ENCODE results near the gene PRR13.

The PRR13 gene

GRCh38 chr12:53414756-53415417 is 26.6 kb upstream of the PRR13 start:
- TF ChIP-seq SIN3A (IDR thresholded peaks at IDR 0.05; ENCODE audit: borderline replicate concordance, insufficient read depth, low read length) (no peak), FOXP2 (optimal IDR thresholded peaks at IDR 0.05; ENCODE audit: borderline replicate concordance, extremely low read depth, extremely low read length, insufficient read depth) (no peak), TAF1 (IDR thresholded peaks at IDR 0.05; ENCODE audit: borderline replicate concordance, insufficient read depth, low read length) (no peak), POLR2AphosphoS5 (IDR thresholded peaks at IDR 0.05; ENCODE audit: low read depth, low read length) (no peak)
- TF ChIP-seq, protein P1, sequence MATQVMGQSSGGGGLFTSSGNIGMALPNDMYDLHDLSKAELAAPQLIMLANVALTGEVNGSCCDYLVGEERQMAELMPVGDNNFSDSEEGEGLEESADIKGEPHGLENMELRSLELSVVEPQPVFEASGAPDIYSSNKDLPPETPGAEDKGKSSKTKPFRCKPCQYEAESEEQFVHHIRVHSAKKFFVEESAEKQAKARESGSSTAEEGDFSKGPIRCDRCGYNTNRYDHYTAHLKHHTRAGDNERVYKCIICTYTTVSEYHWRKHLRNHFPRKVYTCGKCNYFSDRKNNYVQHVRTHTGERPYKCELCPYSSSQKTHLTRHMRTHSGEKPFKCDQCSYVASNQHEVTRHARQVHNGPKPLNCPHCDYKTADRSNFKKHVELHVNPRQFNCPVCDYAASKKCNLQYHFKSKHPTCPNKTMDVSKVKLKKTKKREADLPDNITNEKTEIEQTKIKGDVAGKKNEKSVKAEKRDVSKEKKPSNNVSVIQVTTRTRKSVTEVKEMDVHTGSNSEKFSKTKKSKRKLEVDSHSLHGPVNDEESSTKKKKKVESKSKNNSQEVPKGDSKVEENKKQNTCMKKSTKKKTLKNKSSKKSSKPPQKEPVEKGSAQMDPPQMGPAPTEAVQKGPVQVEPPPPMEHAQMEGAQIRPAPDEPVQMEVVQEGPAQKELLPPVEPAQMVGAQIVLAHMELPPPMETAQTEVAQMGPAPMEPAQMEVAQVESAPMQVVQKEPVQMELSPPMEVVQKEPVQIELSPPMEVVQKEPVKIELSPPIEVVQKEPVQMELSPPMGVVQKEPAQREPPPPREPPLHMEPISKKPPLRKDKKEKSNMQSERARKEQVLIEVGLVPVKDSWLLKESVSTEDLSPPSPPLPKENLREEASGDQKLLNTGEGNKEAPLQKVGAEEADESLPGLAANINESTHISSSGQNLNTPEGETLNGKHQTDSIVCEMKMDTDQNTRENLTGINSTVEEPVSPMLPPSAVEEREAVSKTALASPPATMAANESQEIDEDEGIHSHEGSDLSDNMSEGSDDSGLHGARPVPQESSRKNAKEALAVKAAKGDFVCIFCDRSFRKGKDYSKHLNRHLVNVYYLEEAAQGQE (IDR thresholded peaks at IDR 0.05; ENCODE audit: insufficient read depth in 1 of 2, low read depth in 2 of 2, low read length in 2 of 2), result no peak

DNA sequence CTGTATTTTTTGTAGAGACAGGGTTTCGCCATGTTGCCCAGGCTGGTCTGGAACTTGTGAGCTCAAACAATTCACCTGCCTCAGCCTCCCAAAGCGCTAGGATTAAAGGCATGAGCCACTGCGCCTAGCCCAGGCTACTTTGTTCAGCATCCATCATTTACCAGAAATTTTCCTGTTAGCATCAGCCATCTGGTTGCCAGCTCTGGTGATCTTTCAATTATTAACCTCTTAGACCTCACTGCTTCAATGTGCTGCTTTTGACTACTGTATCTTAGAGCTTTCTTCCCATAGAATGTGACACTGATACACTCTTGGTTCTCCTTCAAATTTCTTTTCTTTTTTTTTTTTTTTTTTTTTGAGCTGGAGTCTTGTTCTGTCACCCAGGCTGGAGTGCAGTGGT is 23.3 kb upstream of the PRR13 start:
- TF ChIP-seq SIN3A (IDR thresholded peaks at IDR 0.05; ENCODE audit: borderline replicate concordance, insufficient read depth, low read length) (no peak), FOXP2 (optimal IDR thresholded peaks at IDR 0.05; ENCODE audit: borderline replicate concordance, extremely low read depth, extremely low read length, insufficient read depth) (no peak), TAF1 (IDR thresholded peaks at IDR 0.05; ENCODE audit: borderline replicate concordance, insufficient read depth, low read length) (no peak), POLR2AphosphoS5 (IDR thresholded peaks at IDR 0.05; ENCODE audit: low read depth, low read length) (no peak)
- TF ChIP-seq, protein P1 (IDR thresholded peaks at IDR 0.05; ENCODE audit: insufficient read depth in 1 of 2, low read depth in 2 of 2, low read length in 2 of 2), result no peak

DNA sequence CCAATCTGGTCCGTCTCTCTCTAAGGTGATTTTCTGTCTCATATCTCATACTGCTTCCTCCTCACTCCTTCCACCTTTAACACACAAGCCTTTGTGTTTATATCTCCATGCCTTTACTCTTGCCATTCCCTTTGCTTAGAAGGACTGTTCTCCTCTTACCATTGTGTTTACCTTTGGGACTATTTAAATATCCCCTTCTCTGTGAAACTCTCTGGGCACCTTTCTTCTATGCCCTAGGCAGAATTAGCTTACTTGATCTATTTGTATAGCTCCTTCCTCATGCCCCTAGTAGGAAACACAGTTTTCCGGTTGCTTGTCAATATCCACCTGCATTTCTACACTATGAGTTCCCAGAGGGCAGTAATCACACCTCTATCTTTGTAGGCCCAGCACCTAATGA is 21.8 kb upstream of the PRR13 start:
- TF ChIP-seq, protein P1 (IDR thresholded peaks at IDR 0.05; ENCODE audit: insufficient read depth in 1 of 2, low read depth in 2 of 2, low read length in 2 of 2), result no peak
- no peak for TF ChIP-seq FOXP2 (optimal IDR thresholded peaks at IDR 0.05; ENCODE audit: borderline replicate concordance, extremely low read depth, extremely low read length, insufficient read depth)
- no peak for TF ChIP-seq POLR2AphosphoS5 (IDR thresholded peaks at IDR 0.05; ENCODE audit: low read depth, low read length)
- TF ChIP-seq SIN3A (IDR thresholded peaks at IDR 0.05; ENCODE audit: borderline replicate concordance, insufficient read depth, low read length), result no peak
- TF ChIP-seq TAF1 (IDR thresholded peaks at IDR 0.05; ENCODE audit: borderline replicate concordance, insufficient read depth, low read length), result no peak

DNA sequence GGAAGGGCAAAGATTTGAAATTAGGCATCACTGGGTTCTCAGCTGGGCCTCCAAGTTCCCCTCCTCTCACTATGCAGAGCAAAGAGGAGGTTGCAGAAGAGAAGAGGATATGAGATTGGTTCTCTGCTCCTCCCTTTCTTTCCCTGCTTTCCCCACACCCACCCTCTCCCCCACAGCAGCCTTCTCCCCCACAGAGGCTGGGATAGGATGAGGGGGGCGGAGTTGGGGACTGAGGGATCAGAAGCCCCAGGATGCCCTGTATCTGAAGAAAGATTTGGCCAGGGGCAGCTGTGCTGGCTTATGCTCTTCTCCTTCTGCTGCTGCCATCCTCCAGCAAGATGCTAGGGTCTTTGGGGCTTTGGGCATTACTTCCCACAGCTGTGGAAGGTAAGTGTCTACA is 17.9 kb upstream of the PRR13 start, which contains the start of gene AMHR2:
Gene AMHR2, plus strand, starts transcription at position 259 of the 400 bp plus-strand sequence. Its CDS starts 80 bp downstream, at position 339.
- no peak for TF ChIP-seq FOXP2 (optimal IDR thresholded peaks at IDR 0.05; ENCODE audit: borderline replicate concordance, extremely low read depth, extremely low read length, insufficient read depth)
- no peak for TF ChIP-seq SIN3A (IDR thresholded peaks at IDR 0.05; ENCODE audit: borderline replicate concordance, insufficient read depth, low read length)
- TF ChIP-seq, protein P1 (IDR thresholded peaks at IDR 0.05; ENCODE audit: insufficient read depth in 1 of 2, low read depth in 2 of 2, low read length in 2 of 2), result no peak
- no peak for TF ChIP-seq POLR2AphosphoS5 (IDR thresholded peaks at IDR 0.05; ENCODE audit: low read depth, low read length)
- TF ChIP-seq TAF1 (IDR thresholded peaks at IDR 0.05; ENCODE audit: borderline replicate concordance, insufficient read depth, low read length), result no peak
